ENCODE measurements around the gene HOXA2.

Gene HOXA2

GRCh38 chr7:27126596-27127327 lies 24.3 kb upstream of the HOXA2 start:
- DNase-seq: no peak
- intact Hi-C loops (cut with DNase I): no loop called here

- intact Hi-C loops (cut with DNase I): no loop called here
- DNase-seq: no peak
Observed at GRCh38 chr7:27125986-27126394, 23.5 kb upstream of the HOXA2 start.

GRCh38 chr7:27124902-27125689 lies 22.6 kb upstream of the HOXA2 start:
- DNase-seq: peak in 1 of 10 donors; percentile 52
- intact Hi-C loops (cut with DNase I): no loop called here

GRCh38 chr7:27124096-27124901 lies 21.8 kb upstream of the HOXA2 start:
- DNase-seq: peak in 2 of 10 donors; percentile 49 to 50
- intact Hi-C loops (cut with DNase I): no loop called here

- intact Hi-C loops (cut with DNase I): no loop called here
- DNase-seq: peak in 2 of 10 donors; percentile 27 to 39
Observed at GRCh38 chr7:27123477-27124053, 21.1 kb upstream of the HOXA2 start.

- intact Hi-C loops (cut with DNase I): no loop called here
- peak in 1 of 10 donors; percentile 35 for DNase-seq
Observed at GRCh38 chr7:27123007-27123476, 20.6 kb upstream of the HOXA2 start.

GRCh38 chr7:27122077-27122910 lies 19.8 kb upstream of the HOXA2 start:
- DNase-seq: peak in 2 of 10 donors; percentile 19 to 58
- intact Hi-C loops (cut with DNase I): no loop called here

GRCh38 chr7:27121684-27122076 lies 19.2 kb upstream of the HOXA2 start:
- DNase-seq: no peak
- intact Hi-C loops (cut with DNase I): no loop called here

GRCh38 chr7:27119412-27119911 lies 17.0 kb upstream of the HOXA2 start:
- intact Hi-C loops (cut with DNase I): no loop called here
- peak in 1 of 10 donors; percentile 4 for DNase-seq

GRCh38 chr7:27118580-27118979 lies 16.1 kb upstream of the HOXA2 start:
- DNase-seq: peak in 1 of 10 donors; percentile 19
- intact Hi-C loops (cut with DNase I): no loop called here

DNA sequence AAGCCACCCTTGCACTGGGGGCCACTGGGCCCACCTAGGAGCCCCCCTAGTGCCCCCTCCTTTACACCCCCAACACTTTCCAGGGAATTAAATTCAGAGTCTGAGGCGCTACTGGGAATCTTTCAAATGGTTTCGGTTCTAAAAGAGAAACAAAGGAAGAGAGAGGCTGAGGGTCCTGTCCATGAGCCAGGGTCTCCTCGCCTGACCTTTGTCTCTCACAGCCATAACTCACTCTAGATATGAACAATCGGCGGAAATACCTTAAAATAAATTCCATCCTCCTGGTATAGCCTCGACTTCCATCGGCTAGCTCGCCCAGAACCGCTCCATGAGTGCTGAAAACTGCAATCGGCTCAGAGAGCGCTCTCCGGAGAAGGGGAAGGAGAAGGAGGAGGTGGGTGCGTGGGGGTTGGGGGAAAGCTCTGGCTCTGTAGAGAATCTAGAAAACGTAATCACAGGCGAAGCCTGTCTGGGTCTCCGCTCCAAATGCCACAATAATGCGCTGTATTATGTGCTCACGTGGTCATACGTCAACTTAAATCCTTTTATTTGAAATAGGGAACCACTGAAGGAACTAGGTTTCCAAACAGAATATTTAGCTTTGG lies 15.5 kb upstream of the HOXA2 start:
- intact Hi-C loops (cut with DNase I): no loop called here

DNA sequence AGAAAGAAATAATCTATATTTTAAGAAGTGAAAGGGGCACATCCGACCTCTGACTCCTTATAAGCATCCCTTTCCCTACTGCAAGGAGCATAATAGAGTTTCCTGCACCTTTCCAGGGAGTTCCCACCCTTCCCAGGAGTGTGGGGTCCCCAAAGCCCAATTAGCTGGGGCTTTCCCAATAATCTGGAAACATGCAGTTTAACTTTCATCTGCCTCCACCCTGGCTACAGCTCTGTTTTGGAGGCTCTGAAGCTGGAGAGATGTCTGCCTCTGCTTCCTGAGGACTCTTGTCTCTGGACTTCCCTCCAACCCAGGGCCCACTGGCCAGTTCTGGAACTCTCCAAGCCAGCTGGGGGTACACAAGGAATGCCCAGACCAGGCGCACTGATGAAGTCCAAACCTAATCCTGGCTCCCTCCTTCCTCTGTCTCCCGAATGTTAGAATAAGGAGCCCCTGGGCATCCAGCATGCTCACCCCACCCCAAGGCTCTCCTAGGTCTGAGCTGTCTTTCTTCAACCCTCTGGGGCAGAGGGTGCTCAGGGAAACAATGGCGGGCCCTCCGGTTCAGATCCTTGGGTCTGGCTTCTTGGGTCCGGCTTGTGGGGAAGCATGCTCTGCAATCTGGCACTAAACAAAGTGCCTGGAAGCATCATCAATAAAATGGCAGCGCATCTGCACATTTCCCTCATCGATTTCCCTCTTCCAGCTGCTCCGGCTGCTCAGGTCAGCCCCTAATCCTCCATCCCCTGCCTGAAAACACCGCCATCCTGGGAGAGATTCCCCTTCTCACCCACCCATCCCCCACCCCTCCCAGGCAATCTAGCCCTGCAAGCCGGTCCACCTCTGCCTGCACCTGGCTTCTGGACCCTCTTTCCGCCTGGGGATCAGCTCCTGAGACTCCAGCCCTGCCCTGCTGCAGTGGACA lies 14.7 kb upstream of the HOXA2 start:
- peak in 1 of 10 donors; percentile 50 for DNase-seq
- intact Hi-C loops (cut with DNase I): no loop called here

More for the DNA sequence above, 15.5 kb upstream of the HOXA2 start:
- DNase-seq: peak in 1 of 10 donors; percentile 29

- peak in 1 of 10 donors; percentile 24 for DNase-seq
- intact Hi-C loops (cut with DNase I): no loop called here
Observed at GRCh38 chr7:27116031-27116961, 13.8 kb upstream of the HOXA2 start.

DNA sequence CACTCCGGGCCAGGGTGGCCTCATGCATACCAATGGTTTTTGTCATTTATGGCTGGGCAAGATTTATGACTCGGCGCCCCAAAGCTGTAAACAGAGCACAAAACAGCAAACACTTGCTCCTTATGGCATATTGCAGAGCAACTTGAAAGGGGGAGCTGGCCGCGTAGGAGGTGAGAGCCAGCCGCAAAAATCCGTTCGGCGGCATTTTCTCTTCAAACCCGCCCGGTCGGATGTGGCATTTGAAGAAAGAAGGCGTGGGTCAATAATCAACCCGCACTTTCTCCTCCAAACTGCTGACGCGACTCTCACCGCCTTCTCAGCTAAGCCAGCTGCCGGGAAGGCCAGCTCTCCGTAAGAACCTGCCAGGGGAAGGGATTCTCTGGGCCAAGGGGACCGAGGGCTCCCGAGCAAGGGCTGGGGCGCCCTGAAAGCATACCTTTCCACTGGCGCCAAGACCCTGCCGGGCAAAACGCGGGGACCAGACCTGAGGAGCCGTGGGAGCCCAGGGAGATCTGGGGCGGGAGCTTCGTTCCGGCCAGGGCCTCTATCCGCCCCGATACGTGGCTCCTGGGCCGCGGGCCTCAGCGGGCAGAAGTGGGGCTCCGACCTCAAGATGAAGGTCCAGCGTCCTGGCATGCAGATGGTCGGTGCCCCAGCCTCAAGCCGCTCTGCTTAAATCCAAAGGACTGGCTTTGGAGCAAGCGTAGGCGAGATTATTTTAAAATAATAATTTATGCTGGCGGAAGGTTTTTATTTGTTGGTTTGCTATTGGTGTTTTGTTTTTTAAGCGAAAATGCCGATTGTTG lies 12.9 kb upstream of the HOXA2 start:
- DNase-seq: peak in 1 of 10 donors; percentile 53
- intact Hi-C loops (cut with DNase I): no loop called here

GRCh38 chr7:27114881-27115220 lies 12.4 kb upstream of the HOXA2 start:
- DNase-seq: no peak

More at GRCh38 chr7:27114881-27115220, 12.4 kb upstream of the HOXA2 start:
- intact Hi-C loops (cut with DNase I): no loop called here
